Fibroblast of mammary gland (primary cell): ENCODE data around the gene CAPN13.

Experiments
- DNase-seq: peaks from one replicate; pipeline ENCODE4 v3.0.0-alpha.2; 2010; ENCODE audit warnings: low read depth
- H3K4me3 ChIP-seq: 2 replicates; pipeline ENCODE4 v1.5.1; 2011; ENCODE audit warnings: low read depth, mild to moderate bottlenecking, low read length, moderate library complexity; ENCODE audit not compliant: control insufficient read depth
- TF ChIP-seq, protein P1 (sequence below): conservative IDR thresholded peaks from 2 replicates; pipeline ENCODE4 v1.5.1; 2011; ENCODE audit warnings: low read depth, low read length, inconsistent platforms; ENCODE audit not compliant: control insufficient read depth, insufficient read depth

The CAPN13 gene, protein sequence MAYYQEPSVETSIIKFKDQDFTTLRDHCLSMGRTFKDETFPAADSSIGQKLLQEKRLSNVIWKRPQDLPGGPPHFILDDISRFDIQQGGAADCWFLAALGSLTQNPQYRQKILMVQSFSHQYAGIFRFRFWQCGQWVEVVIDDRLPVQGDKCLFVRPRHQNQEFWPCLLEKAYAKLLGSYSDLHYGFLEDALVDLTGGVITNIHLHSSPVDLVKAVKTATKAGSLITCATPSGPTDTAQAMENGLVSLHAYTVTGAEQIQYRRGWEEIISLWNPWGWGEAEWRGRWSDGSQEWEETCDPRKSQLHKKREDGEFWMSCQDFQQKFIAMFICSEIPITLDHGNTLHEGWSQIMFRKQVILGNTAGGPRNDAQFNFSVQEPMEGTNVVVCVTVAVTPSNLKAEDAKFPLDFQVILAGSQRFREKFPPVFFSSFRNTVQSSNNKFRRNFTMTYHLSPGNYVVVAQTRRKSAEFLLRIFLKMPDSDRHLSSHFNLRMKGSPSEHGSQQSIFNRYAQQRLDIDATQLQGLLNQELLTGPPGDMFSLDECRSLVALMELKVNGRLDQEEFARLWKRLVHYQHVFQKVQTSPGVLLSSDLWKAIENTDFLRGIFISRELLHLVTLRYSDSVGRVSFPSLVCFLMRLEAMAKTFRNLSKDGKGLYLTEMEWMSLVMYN

DNA sequence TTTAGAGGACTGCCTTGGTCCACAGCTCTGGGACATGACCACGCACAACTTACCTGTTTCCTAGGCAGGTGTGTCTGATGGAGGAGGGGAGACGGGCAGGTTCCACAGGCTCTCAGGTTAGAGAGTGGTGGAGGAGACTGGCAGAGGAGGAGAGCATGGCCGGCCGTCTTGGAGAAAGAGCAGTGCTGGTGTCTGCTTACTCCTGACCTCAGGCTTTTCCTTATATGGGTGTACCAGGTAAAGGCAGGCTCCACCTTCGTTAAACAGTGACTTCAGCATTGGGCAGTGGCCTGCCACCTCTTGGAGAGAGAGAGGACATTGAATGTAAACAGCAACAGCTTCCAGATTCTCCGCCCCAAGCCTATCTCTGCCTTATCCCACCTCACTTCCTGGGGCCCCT lies at the start of gene CAPN13:
Gene CAPN13 (minus strand): TSS at position 198 of the 400 bp plus-strand sequence. CDS start 20,121 bp downstream, outside the sequence.
- H3K4me3 ChIP-seq = no peak within 1 kb of the TSS
- DNase-seq = no peak
- TF ChIP-seq, protein P1, sequence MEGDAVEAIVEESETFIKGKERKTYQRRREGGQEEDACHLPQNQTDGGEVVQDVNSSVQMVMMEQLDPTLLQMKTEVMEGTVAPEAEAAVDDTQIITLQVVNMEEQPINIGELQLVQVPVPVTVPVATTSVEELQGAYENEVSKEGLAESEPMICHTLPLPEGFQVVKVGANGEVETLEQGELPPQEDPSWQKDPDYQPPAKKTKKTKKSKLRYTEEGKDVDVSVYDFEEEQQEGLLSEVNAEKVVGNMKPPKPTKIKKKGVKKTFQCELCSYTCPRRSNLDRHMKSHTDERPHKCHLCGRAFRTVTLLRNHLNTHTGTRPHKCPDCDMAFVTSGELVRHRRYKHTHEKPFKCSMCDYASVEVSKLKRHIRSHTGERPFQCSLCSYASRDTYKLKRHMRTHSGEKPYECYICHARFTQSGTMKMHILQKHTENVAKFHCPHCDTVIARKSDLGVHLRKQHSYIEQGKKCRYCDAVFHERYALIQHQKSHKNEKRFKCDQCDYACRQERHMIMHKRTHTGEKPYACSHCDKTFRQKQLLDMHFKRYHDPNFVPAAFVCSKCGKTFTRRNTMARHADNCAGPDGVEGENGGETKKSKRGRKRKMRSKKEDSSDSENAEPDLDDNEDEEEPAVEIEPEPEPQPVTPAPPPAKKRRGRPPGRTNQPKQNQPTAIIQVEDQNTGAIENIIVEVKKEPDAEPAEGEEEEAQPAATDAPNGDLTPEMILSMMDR = no peak

DNA sequence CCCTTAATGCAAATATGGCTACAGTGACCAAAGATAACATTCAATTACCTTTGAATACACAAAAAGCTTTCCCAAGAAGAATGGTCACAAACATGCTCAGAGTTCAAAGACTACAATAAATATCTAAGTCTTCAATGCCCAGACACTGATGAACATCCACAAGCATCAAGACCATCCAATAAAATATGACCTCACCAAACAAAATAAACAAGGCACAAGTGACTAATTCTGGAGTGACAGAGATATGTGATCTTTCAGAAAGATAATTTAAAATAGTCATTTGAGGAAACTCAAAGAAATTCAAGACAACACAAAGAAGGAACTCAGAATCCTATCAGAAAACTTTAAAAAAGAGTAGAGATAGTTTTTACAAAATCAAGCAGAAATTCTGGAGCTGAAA lies 40.6 kb upstream of the CAPN13 start:
- TF ChIP-seq, protein P1 = no peak
- no peak overlapping the region for H3K4me3 ChIP-seq
- no peak for DNase-seq

DNA sequence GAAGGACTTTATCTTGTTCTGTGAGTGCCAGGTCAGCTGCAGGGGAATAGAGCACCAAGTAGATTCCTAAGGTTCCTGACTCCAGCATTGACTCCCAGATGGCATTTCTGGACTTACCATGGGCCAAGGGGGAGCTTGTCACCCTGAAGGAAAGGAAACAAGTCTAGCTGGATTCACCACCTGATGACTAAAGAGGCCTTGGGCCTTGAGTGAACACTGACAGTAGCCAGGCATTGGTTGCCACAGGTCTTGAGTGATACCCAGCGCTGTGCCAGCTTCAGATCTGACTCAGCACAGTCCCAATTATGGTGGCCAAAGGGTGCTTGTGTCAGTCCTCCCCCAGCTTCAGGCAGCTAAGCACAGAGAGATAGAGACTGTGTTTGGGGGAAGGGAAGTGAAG lies 40.1 kb upstream of the CAPN13 start:
- DNase-seq = no peak
- TF ChIP-seq, protein P1 = no peak
- no peak overlapping the region for H3K4me3 ChIP-seq

DNA sequence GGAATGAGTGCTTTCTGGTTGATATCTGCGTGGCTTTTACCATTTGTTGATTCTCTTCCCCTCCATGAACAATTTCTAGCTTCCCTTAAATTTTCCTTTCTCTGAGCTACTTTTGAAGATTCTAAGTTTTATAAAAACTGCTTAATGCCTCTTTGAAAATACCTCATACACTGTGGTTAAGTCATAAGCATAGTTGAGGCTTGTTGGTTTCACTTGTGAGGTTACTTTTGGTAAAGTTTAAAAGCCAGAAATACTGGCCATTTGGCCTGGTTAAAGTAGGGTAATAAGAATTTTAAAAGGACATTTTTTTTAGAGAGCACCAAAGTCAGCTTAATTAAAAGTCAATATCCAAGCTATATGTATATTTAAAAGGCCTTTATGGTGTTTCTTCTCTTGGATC lies 21.3 kb upstream of the CAPN13 start:
- DNase-seq = no peak
- no peak overlapping the region for H3K4me3 ChIP-seq
- TF ChIP-seq, protein P1 = no peak

DNA sequence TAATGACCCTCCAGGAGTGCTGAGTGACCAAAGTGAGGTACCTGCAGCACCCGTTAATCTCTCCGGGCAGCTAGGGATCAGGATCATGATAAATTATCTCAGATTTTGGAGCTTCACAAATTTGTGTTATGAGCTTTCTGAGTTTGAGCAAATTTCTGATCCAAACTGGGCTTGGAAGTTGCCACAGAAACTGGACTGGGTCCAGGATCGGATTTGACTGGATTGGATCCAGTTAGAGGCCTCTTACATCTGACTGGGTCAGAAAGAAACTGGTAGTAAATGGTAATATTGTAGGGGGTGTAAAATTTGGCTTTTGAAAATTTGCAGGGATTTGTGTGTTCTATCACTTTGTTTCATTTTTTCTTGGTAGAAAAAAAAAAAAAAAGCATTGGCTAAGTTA lies 19.7 kb upstream of the CAPN13 start:
- TF ChIP-seq, protein P1 = no peak
- DNase-seq = no peak

DNA sequence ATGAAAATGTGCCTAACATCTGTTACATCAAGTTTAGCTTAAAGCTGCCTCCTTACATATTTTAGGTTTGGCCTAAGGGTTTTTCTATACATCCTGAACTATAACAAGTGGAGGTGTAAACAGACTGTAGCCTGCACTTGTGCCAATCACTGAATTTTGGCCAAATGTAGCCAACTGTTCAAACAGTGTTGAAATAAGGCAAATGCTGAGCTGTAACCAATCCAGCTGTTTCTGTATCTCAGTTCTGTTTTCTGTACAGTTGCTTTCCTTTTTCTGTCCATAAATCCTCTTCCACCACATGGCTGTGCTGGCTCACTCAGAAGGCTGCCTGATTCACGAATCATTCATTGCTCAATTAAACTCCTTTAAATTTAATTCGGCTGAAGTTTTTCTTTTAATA lies 19.2 kb upstream of the CAPN13 start:
- no peak overlapping the region for H3K4me3 ChIP-seq
- TF ChIP-seq, protein P1 = no peak

More for the DNA sequence above, 19.7 kb upstream of the CAPN13 start:
- H3K4me3 ChIP-seq = no peak overlapping the region

More for the DNA sequence above, 19.2 kb upstream of the CAPN13 start:
- no peak for DNase-seq
